Vagina (tissue), 2 donors: ENCODE data around the gene C16orf92.

Experiments
- CTCF ChIP-seq, 3 experiments: fragments of 450-650 bp in 2 of 3; fragments of 200-600 bp in 1 of 3; sonication (generic) in 1 of 3; IDR thresholded peaks; one replicate each; pipeline ENCODE4 v1.5.1; 2017 to 2019; ENCODE audit warnings: antibody characterized with exemption in 3 of 3, mild to moderate bottlenecking in 2 of 3, moderate library complexity in 2 of 3
- POLR2AphosphoS5 ChIP-seq, 2 donors: sonication (generic); formaldehyde crosslinking; IDR thresholded peaks; one replicate each; pipeline ENCODE4 v1.9.0; 2017; ENCODE audit warnings: antibody characterized with exemption in 2 of 2, mild to moderate bottlenecking in 2 of 2, low read depth in 1 of 2; ENCODE audit not compliant: insufficient read depth in 1 of 2

GRCh38 chr16:29978564-29979270 lies 44.3 kb upstream of the C16orf92 start:
- TF ChIP-seq CTCF (IDR thresholded peaks at IDR 0.05), result no peak
- TF ChIP-seq POLR2AphosphoS5 (IDR thresholded peaks at IDR 0.05; ENCODE audit: insufficient read depth in 1 of 2, low read depth in 1 of 2), result no peak
